ENCODE results near the gene CEP162.
"Not testable (repeated sequence)": the region's sequence is repeated elsewhere in the genome, so short reads cannot be mapped to it uniquely, and the experiment has no call there.

The CEP162 gene

GRCh38 chr6:84086545-84087429 lies 140.7 kb downstream of the CEP162 start:
- no peak for ATAC-seq

GRCh38 chr6:84086056-84086455 lies 141.4 kb downstream of the CEP162 start:
- no peak for ATAC-seq

- ATAC-seq: not testable (repeated sequence)
These were observed 142.7 kb downstream of the CEP162 start for GRCh38 chr6:84084705-84085104.

GRCh38 chr6:84082689-84083265 lies 144.7 kb downstream of the CEP162 start:
- ATAC-seq: no peak

GRCh38 chr6:84081222-84081621 lies 146.2 kb downstream of the CEP162 start:
- no peak for ATAC-seq

- ATAC-seq: no peak
These were observed 149.1 kb downstream of the CEP162 start for GRCh38 chr6:84078335-84078734.

GRCh38 chr6:84077645-84078044 lies 149.8 kb downstream of the CEP162 start:
- no peak for ATAC-seq

GRCh38 chr6:84074988-84075781 lies 152.3 kb downstream of the CEP162 start:
- ATAC-seq: no peak

Data from activated CD4-positive, CD25-positive, alpha-beta regulatory T cell treated with anti-CD3 and anti-CD28 coated beads, Interleukin-2, amount 50 U/mL, for 24 hours (primary cell).